GM21825 (cell line): ENCODE data around the gene LDLRAD4.
"Not testable (repeated sequence)": the region's sequence is repeated elsewhere in the genome, so short reads cannot be mapped to it uniquely, and the experiment has no call there.

Experiments used
- ATAC-seq: cut with Tn5 transposase; IDR thresholded peaks from one replicate; pipeline ENCODE4 v1.9.1; 2021; ENCODE audit warnings: mild to moderate bottlenecking, moderate library complexity; ENCODE audit not compliant: unreplicated experiment

Gene LDLRAD4

DNA sequence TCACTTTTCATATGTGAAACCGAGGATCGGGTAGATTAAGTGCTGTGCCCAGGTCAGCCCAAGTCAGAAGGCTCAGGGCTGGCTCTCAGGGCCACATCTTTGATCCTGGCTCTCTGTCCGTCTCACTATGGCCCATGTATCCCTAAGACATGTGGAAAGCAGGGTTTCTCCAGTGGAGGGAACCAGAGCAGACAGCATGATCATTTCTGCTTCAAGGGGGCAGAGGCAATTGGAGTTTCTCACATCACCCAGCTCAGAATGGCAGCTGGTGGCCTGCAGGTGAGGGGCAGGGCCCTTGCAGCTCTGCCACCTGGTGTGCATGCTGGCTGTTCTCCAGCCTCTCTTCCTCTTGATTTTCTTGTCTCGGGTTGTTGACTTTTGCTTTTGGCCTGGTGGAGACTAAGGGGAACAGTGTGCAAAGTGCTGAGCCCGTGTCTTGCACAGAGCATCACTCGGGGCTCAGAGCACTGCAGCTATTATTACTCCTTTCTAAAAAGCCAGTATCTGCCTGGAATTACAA is 27.0 kb downstream of the LDLRAD4 start:
- ATAC-seq: no peak

- ATAC-seq: no peak
Observed at GRCh38 chr18:13246121-13246520, 27.6 kb downstream of the LDLRAD4 start.

DNA sequence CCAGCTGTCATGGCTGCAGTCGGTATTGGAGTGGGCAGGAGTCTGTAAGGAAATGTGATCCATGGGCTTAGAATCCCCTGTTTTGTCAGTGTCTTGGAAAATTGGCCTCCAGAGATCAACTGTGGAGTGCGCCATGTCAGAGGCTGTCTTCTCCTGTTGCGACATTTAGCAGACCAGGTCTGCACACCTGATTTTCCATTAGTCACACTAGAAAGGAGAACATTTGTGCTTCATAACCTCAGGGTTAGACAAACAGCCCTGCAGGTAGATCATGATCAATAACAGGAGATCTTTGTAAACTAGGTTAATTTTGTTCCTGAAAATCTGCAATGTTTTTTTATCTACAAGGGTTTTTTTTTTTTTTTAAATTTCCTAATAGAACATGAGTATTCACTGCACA is 28.0 kb downstream of the LDLRAD4 start:
- no peak for ATAC-seq

- ATAC-seq: no peak
Observed at GRCh38 chr18:13247506-13247905, 28.9 kb downstream of the LDLRAD4 start.

DNA sequence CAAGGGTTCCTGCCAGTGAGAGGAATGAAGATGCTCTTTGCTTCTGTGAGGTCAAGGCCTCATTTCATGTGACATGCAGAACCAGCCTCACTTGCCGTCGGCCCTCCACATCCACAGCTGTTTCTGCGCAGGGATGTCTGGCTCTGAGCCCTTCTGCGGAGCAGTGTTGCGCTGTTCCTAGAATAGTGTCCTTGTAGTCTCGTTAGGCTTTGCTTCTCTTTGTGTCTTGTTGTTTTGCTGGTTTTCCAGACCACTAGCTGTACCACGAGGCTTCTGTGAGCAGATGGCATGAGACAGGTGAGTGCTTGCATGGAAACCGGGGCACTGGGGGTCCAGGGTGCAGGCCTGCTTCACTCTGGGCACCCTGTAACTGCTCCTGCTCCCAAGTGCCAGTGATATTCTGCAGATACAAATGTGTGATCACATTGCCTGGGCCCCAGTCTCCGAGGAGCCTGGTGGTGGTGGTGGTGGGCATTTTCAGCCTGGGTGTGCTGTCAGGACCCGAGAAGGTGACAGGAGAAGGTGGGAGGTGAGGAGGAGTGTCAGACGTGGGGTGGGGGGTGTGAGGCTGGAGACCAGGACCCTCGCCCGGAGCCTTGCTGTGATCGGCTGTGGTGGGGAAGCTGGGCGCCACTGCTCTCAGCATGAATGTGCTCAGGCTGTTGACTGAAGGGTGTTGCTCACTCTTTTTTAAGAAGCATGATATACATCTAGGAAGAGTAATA is 34.3 kb downstream of the LDLRAD4 start:
- no peak for ATAC-seq

- no peak for ATAC-seq
Observed at GRCh38 chr18:13253786-13254688, 35.5 kb downstream of the LDLRAD4 start.

GRCh38 chr18:13254971-13255927 is 36.7 kb downstream of the LDLRAD4 start:
- ATAC-seq: no peak

DNA sequence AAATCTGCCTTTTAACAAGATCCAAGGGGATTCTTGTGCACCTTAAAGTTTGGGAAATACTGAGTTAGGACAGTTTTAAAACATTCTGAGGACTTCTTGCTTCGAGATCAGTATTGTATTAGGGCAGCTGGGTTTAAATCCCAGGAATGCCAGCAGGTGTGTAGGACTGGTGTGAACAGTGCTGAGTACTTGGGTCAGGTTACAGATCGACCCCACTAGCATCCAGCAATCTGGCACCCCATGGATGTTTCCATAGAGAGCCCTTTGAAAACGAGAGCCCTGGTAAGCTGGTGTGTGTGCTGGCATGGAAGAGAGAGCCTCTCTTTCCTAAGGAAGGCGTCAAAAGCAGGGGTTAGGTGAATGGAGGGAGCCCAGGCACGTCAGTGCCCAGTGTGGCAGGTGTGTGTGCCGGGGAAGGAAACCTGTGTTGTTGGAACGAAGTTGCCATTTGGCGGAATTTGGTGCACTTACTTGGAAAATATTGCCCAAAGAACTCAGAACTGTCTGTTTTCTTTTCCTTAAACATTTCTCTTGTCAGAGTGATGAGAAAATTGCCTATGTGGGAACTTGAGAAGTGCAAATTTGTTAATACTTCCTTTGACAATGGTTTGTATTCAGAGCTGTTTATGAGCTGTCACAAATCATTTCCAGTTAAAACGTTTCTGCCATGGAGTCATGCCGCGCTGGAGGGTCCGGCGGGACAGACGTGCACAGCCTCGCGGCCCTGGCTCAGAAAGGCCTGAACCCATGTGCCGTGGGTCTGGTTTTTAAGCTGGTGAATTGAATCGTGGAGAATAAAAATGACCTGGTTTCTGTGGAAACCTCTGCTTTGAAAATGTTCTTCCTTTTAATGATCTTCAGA is 38.1 kb downstream of the LDLRAD4 start:
- no peak for ATAC-seq

DNA sequence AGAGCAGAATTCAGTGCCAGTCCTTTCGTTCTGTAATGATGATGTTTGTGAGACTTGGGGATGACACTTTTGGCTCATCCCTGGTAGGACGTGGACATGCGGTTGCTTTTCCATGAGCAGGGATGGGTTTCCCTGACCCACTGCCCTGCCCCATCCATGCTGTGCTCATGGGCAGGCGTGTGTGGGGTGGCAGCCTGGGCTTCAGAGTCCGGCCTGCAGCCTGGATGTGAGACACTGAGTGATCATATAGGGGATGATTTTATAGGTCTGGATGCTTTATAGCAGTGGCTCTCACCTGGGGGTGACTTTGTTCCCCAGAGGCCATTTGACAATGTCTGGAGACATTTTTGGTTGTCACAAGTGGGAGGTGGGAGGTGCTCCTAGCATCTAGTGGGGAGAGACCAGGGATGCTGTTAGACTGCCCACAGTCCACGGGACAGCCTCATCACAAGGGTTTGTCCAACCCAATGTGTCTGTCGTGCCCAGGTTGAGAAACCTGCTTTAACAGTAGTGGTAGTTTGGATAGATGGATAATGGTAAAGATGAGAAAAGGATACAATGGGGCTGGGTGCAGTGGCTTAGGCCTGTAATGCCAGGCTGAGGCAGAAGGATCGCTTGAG is 38.9 kb downstream of the LDLRAD4 start:
- ATAC-seq: no peak

GRCh38 chr18:13258921-13259320 is 40.4 kb downstream of the LDLRAD4 start:
- ATAC-seq: no peak

DNA sequence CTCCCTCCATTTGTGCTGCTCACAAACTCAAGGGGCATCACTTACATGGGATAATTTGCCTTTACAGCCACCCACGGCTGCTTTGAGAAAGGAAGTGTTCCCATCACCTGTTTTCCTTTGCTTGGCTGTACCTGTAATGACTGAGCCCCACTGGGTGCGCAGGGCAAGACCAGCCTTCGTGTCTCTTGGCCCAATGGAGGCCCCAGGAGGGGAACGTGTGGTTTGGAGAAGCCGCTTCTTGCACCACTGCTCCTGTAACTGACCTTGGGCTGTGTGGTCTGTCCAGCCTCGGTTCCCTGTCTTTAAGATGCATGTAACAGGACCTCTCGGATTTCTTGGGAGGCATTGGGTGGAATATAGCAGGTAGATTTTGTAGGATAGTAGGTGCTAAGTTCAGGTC is 41.1 kb downstream of the LDLRAD4 start:
- ATAC-seq: no peak

DNA sequence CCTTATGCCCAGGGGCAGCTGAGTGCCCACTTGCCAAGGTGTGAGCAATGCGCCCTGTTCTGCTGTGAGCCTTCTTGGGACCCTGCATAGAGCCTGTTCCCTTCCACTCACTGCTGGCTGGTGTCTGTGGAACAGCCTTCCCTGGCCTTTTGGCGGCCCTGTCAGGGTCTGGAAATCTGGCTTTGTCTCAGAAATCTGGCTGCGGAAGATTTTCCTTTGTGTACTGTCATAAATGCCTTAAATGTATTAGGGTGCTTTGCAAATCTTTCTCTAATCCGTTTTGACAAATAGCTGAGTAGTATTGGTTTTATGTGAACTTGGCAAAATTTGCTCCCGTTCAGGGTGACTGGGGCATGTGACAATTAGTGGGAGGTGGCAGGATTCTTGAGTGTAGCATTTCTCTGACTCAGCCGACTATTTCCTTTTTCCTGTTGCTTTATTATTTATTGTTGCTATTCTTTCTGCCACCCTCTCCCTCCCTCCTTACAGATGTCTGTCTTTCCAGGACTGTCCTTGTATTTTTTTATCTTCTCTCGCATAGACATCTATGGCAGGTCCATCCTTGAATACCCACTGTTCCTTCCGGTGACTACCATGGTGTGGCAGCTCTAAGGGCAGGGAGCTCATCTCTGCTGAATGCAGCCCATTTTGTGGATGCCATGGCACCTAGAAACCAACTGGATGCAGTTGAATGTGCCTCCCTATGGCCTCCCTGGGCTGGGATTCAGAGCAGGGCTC is 41.8 kb downstream of the LDLRAD4 start:
- ATAC-seq: no peak

DNA sequence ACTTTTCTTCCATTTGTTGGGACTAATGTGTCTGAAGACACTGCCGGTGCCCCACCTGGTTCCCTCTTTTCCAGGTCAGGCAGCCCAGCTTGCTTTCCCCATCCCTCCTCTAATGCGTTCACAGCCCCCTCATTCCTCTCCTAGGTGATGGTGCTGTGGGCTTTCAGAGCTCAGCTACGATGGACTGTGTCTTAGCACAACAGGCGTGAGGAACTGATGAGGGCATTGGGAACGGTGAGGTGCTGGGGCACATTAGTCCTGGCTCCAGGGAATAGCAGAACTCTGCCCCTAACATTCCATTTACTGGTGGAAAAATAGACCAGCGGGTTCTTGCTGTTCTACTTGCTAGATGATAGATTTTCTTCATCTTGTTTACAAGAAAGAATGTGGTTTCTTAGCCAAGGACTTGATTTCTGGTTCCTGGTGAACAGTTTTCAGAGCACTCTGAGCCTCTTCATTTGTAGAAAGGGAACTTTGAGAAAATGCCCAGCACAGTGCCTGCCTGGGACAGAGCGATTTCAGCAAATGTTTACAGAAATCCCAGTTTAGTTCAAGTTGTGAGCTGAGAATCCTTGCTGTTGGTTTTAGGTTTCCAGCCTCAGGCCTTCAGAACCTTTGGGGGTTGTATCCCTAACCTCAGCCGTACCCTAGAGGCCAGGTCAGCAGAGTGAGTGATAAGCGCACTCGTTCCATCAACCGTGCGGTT is 42.5 kb downstream of the LDLRAD4 start:
- no peak for ATAC-seq

GRCh38 chr18:13261661-13262357 is 43.2 kb downstream of the LDLRAD4 start:
- ATAC-seq: no peak

DNA sequence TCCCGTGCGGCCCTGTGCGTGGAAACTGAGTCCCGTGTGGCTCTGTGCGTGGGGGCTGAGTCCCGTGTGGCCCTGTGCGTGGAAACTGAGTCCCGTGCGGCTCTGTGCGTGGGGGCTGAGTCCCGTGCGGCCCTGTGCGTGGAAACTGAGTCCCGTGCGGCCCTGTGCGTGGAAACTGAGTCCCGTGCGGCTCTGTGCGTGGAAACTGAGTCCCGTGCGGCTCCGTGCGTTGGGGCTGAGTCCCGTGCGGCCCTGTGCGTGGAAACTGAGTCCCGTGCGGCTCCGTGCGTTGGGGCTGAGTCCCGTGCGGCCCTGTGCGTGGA is 43.8 kb downstream of the LDLRAD4 start:
- ATAC-seq: not testable (repeated sequence)

- ATAC-seq: no peak
Observed at GRCh38 chr18:13262839-13263691, 44.5 kb downstream of the LDLRAD4 start.
